Fibroblast of pulmonary artery (primary cell): Measurements from ENCODE around the gene DUSP14.
A peak's percentile ranks its signal among the peaks of the same experiment; 100 is the strongest.
"Not testable (repeated sequence)": the region's sequence is repeated elsewhere in the genome, so short reads cannot be mapped to it uniquely, and the experiment has no call there.

Experiments
- DNase-seq: peaks from one replicate; pipeline ENCODE4 v3.0.0-alpha.2; 2010; ENCODE audit warnings: low read depth
- H3K4me3 ChIP-seq: replicated peaks from 2 replicates; pipeline ENCODE4 v1.5.1; 2011; ENCODE audit warnings: low read depth, mild to moderate bottlenecking, control low read depth, low read length, moderate library complexity
- CTCF ChIP-seq: IDR thresholded peaks from 2 replicates; pipeline ENCODE4 v1.5.1; 2011; ENCODE audit warnings: mild to moderate bottlenecking, control low read depth, low read length, inconsistent platforms; ENCODE audit errors: missing control alignments

The DUSP14 gene

GRCh38 chr17:37505333-37505732 lies 15.6 kb downstream of the DUSP14 start:
- no peak overlapping the region for H3K4me3 ChIP-seq
- no peak for TF ChIP-seq CTCF
- no peak for DNase-seq

GRCh38 chr17:37506678-37507077 lies 17.0 kb downstream of the DUSP14 start:
- peak; percentile 63 for TF ChIP-seq CTCF
- peak; percentile 43 for DNase-seq
- H3K4me3 ChIP-seq = no peak overlapping the region

DNA sequence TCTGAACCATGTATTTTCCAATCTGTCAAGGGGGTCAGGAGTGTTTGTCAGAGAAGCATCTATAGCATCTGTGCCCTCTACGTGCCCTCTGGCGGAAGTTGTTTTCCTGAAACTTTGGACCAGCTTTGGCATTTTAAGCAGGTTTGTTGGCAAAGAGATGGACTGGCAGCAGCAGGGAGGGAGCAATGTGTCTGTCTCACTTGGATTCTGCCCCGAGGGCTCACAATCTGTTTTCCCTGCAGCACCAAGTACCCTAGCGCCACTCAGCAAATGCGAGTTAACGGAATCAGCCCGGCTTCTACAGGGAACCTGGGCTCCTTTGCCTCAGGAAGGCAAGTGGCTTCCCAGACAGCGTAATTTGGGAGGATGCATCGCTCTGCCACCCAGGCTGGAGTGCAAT lies 17.4 kb downstream of the DUSP14 start:
- H3K4me3 ChIP-seq = no peak overlapping the region
- TF ChIP-seq CTCF = no peak
- no peak for DNase-seq

DNA sequence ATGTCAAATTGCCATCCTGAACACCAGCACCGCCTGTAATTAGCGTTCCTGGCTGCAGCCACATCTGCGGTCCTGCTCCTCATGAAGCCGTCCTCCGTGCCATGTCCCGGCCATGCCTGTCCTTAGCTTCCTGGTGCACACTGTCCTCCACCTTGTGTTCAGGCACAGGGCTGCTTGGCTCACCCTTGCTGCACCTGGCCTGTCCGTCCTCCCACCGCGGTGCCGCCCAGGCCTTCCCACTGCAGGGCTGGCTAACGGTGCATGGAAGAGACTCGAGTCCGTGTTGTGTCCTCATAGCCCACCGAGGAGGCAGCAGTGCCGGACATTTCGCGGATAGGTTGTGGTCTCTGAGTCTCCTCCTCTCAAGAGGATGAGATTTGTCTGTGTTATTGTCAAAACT lies 20.4 kb downstream of the DUSP14 start:
- DNase-seq = no peak
- no peak for TF ChIP-seq CTCF

DNA sequence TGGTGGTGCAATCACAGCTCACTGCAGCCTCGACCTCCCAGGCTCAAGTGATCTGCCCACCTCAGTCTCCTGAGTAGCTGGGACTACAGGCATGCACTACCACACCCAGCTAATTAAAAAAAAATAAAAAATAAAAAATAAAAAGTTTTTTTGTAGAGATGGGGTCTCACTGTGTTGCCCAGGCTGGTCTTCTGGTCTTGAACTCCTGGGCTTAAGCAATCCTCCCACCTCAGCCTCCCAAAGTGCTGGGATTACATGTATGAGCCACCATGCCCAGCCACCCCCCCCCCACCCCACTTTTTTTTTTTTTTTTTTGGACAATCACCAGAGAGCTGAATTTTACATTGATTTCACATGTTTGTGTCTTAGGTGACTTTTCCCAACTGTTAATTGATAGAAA lies 22.0 kb downstream of the DUSP14 start:
- not testable (repeated sequence) for DNase-seq, H3K4me3 ChIP-seq

More for the DNA sequence above, 20.4 kb downstream of the DUSP14 start:
- no peak overlapping the region for H3K4me3 ChIP-seq

- no peak for DNase-seq
- no peak overlapping the region for H3K4me3 ChIP-seq
- no peak for TF ChIP-seq CTCF
Measured at GRCh38 chr17:37512442-37513068, 22.9 kb downstream of the DUSP14 start.

DNA sequence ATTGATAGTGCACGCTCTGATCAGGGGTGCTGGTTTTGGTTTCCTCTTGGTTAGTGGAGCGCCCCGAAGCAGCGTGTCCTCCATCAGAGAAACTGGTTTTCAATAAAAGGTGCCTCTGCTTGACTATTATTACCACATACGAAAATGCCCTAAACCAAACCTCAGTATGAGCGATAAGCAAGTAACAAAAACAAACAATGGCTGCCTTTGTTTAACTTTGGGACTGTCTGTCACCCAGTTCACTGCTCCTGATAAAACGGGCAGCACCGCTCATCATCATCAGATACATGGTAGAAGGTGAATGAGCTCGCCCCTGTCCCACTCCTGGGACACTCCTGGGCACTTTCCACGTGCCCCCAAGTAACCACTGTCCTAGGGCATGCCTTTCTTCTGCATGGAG lies 24.0 kb downstream of the DUSP14 start:
- no peak for DNase-seq
- H3K4me3 ChIP-seq = no peak overlapping the region
- no peak for TF ChIP-seq CTCF
